Heart right ventricle (tissue), 16 donors: ENCODE data around the gene HCFC2. TPM values are rescaled to one million over a fixed set of nuclear protein-coding genes. Genes with fewer than 3 reads are reported as not detected.
A peak's percentile ranks its signal among the peaks of the same experiment; 100 is the strongest.

Experiments used
- ATAC-seq, 8 donors: fragments of 200-7000 bp; cut with Tn5 transposase; one replicate each; pipeline ENCODE4 v1.9.1; 2020; ENCODE audit warnings: mild to moderate bottlenecking in 8 of 8, moderate library complexity in 8 of 8, moderate number of reproducible peaks in 1 of 8
- DNase-seq, 2 donors: peaks; one replicate each; pipeline ENCODE4 v3.0.0-alpha.2; 2020
- H3K27ac ChIP-seq, 10 donors: fragments of 200-600 bp; sonication (generic) in 2 of 10; one replicate each; pipeline versions ENCODE4 v1.5.0 to v1.8.0; 2020 to 2022; ENCODE audit warnings: mild to moderate bottlenecking in 3 of 10
- H3K27me3 ChIP-seq, 7 donors: fragments of 200-600 bp; one replicate each; pipeline ENCODE4 v1.8.0; 2021 to 2022; ENCODE audit warnings: mild to moderate bottlenecking in 2 of 7
- H3K36me3 ChIP-seq, 9 donors: fragments of 200-600 bp; sonication (generic) in 1 of 9; one replicate each; pipeline versions ENCODE4 v1.5.0 to v1.8.0; 2020 to 2022; ENCODE audit warnings: mild to moderate bottlenecking in 2 of 9
- H3K4me1 ChIP-seq, 9 donors: fragments of 200-600 bp; sonication (generic) in 1 of 9; one replicate each; pipeline versions ENCODE4 v1.5.0 to v1.8.0; 2020 to 2022; ENCODE audit warnings: mild to moderate bottlenecking in 4 of 9
- H3K4me3 ChIP-seq, 10 donors: fragments of 200-600 bp; sonication (generic) in 2 of 10; one replicate each; pipeline versions ENCODE4 v1.5.0 to v1.8.0; 2020 to 2022; ENCODE audit warnings: mild to moderate bottlenecking in 7 of 10, moderate library complexity in 2 of 10
- H3K9me3 ChIP-seq, 11 donors: fragments of 200-600 bp in 10 of 11; sonication (generic) in 2 of 11; one replicate each; pipeline versions ENCODE4 v1.5.0 to v1.8.0; 2013 to 2022; ENCODE audit warnings: mild to moderate bottlenecking in 2 of 11, control low read depth in 1 of 11, moderate library complexity in 1 of 11
- WGBS, 2 donors: extraction: QIAGEN DNeasy Blood & Tissue Kit; methylation state at CpG; one replicate each; pipeline ENCODE4 v1.1.7; 2013; ENCODE audit warnings: inconsistent platforms in 1 of 2; 5-methylcytosine and 5-hydroxymethylcytosine counted together
- intact Hi-C, 10 donors: fragments of 100-400 bp; cut with DNase I; formaldehyde crosslinking; loops; one replicate each; pipeline versions ENCODE4 v1.11.1 to v1.14.2; 2022
- polyA plus RNA-seq, 2 donors: library from polyadenylated mRNA; stranded (reverse); fragments of 200-250 nt; gene quantifications; one replicate each; pipeline ENCODE4 v1.2.3, GENCODE V29; 2013
- total RNA-seq, 10 donors: library from RNA; stranded (reverse); fragmentation: NEBNext Ultra II Directional in 3 of 10; extraction: Animal tissue kit (Norgen Biotek cat#: 25700) in 3 of 10; gene quantifications; one replicate each; pipeline versions ENCODE4 v1.2.1 to v1.2.4, GENCODE V29; 2021 to 2023
- TF ChIP-seq, protein P1 (sequence below), 9 donors: fragments of 200-600 bp; sonication (generic) in 2 of 9; IDR thresholded peaks; one replicate each; pipeline versions ENCODE4 v1.5.0 to v1.8.0; 2021 to 2022; ENCODE audit warnings: antibody characterized with exemption in 9 of 9, mild to moderate bottlenecking in 5 of 9, moderate library complexity in 1 of 9
- donor health status: Arrhythmogenic right ventricular cardiomyopathy.
- donor health status: ischemic (EF 13 %, LVEDD 7.1; RV severe dilation, severe dysfunction).
- donor health status: healthy with polysubstance abuse.
- donor health status: DM: no; HTN: yes; CAD: no.
- donor health status: DM: no; HTN: no; CAD: no.
- donor health status: ischemic (EF 25% LVEDD 6.9; RV normal size, moderate dysfunction).
- donor health status: ischemic (EF 25% LVEDD 5.7; RV mildly dilated, moderate dysfunction).
- donor health status: healthy.
- donor health status: DM: yes; HTN: yes; CAD: no.
- donor health status: Ischemic cardiomyopathy.
- donor health status: ischemic (EF 35%, LVEDD 5.7; RV mildly dilated, moderate dysfunction).
- donor health status: nonischemic (EF 11% LVEDD 7.7; RV severe dilation, severe dysfunction).
- donor health status: DM: yes; HTN: yes; CAD: no.
- donor health status: PGD.
- donor health status: ischemic (EF 29% LVEDD 5.4; RV normal size, mild dysfunction).
- donor health status: nonischemic (EF 23%, LVEDD 6.1; RV moderate dilation, normal function).

HCFC2 gene
- total and polyA plus RNA-seq, 12 donors = 5.1 to 13.6 (median 11.2) TPM

DNA sequence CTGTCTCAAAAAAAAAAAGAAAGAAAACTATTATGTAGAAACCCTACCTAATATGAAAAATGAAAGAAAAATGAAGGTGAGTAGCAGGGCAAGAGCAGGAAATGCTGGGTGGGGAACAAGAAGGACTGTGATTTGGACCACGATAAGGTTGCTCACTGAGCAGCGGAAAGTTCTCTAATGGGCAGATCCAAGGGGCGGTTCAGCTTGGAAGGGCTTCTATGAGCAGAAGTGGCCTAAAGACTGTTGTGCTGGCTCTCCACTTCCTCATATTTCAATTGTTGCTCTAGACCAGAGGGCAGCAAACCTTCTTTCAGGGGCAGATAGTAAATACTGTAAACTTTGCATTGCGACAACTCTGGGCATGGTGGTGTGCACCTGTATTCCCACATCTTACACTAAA lies 90.0 kb downstream of the HCFC2 start:
- Histone ChIP-seq H3K4me1 (peaks cover 0 to 9% (median 0%) of the 10 kb centered on the region in 9 donors), H3K9me3 (no peaks in the 10 kb centered on the region), H3K36me3 (no peaks in the 10 kb centered on the region), H3K4me3 (no peak overlapping the region), H3K27me3 (no peaks in the 10 kb centered on the region), H3K27ac (no peak overlapping the region)
- no peak for DNase-seq
- peak in 1 of 8 donors; percentile 68 for ATAC-seq
- TF ChIP-seq, protein P1, sequence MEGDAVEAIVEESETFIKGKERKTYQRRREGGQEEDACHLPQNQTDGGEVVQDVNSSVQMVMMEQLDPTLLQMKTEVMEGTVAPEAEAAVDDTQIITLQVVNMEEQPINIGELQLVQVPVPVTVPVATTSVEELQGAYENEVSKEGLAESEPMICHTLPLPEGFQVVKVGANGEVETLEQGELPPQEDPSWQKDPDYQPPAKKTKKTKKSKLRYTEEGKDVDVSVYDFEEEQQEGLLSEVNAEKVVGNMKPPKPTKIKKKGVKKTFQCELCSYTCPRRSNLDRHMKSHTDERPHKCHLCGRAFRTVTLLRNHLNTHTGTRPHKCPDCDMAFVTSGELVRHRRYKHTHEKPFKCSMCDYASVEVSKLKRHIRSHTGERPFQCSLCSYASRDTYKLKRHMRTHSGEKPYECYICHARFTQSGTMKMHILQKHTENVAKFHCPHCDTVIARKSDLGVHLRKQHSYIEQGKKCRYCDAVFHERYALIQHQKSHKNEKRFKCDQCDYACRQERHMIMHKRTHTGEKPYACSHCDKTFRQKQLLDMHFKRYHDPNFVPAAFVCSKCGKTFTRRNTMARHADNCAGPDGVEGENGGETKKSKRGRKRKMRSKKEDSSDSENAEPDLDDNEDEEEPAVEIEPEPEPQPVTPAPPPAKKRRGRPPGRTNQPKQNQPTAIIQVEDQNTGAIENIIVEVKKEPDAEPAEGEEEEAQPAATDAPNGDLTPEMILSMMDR (IDR thresholded peaks at IDR 0.05) = no peak
- WGBS, 2 donors = 62 to 78% methylated on average over 4 of the region's 4 CpGs
- intact Hi-C loops = loop anchor here in 1 of 10 donors (10.0 kb wide), 1 partner anchor 1689 kb away; no protein-coding TSS in a partner anchor

DNA sequence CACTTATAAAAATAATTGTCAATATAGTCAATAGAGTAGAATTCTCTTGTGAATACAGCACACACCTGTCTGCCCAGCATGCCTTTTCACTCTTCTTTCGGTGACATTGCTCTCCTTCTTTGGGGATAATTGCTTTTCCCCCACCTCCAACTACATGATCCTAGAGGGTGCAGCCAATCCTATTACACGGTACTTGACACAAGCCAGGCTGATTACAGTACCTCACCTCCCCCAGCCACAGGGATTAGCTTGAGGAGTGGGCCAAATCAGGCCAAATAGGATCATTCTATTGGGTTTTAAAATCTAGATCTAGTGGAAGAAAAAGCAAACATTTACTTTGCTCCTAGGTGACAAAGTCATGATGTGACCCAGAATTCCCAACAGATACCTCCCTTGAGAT lies 90.5 kb downstream of the HCFC2 start:
- TF ChIP-seq, protein P1 (IDR thresholded peaks at IDR 0.05) = no peak
- Histone ChIP-seq H3K9me3 (no peaks in the 10 kb centered on the region), H3K27me3 (no peaks in the 10 kb centered on the region), H3K4me1 (peaks cover 0 to 9% (median 0%) of the 10 kb centered on the region in 9 donors), H3K27ac (no peak overlapping the region), H3K36me3 (no peaks in the 10 kb centered on the region), H3K4me3 (no peak overlapping the region)
- no peak for ATAC-seq
- DNase-seq = no peak
- intact Hi-C loops = loop anchor here in 1 of 10 donors (10.0 kb wide), 1 partner anchor 1690 kb away; no protein-coding TSS in a partner anchor
- 61 to 65% methylated on average over 2 of the region's 2 CpGs for whole genome bisulfite sequencing, 2 donors

Other genes with a start within 250 kb of the HCFC2 start
- gene NT5DC3, start 223.3 kb upstream of the HCFC2 start, total RNA-seq = 1 to 10 TPM; 2.5 to 4.9 (median 3.8) TPM
- 1 to 10 TPM; 1.0 to 2.3 TPM for gene NT5DC3, start 223.3 kb upstream of the HCFC2 start, polyA plus RNA-seq
- gene HSP90B1, start 134.1 kb upstream of the HCFC2 start, total RNA-seq = 100 to 1,000 TPM; 235 to 487 (median 297) TPM
- gene HSP90B1, start 134.1 kb upstream of the HCFC2 start, polyA plus RNA-seq = 1,000 to 10,000 TPM in 1 of 2 donors, 100 to 1,000 TPM in 1; 203 to 1,021 TPM
- 10 to 100 TPM in 8 of 10 donors, 1 to 10 TPM in 2; 8.7 to 17.4 (median 11.7) TPM for gene TDG, start 98.7 kb upstream of the HCFC2 start, total RNA-seq
- 10 to 100 TPM in 1 of 2 donors, 1 to 10 TPM in 1; 9.4 to 12.5 TPM for gene TDG, start 98.7 kb upstream of the HCFC2 start, polyA plus RNA-seq
- gene GLT8D2, start 14.3 kb upstream of the HCFC2 start, total RNA-seq = 10 to 100 TPM in 2 of 10 donors, 1 to 10 TPM in 8; 3.5 to 16.0 (median 7.8) TPM
- gene GLT8D2, start 14.3 kb upstream of the HCFC2 start, polyA plus RNA-seq = 10 to 100 TPM in 1 of 2 donors, 1 to 10 TPM in 1; 3.8 to 10.2 TPM
- 10 to 100 TPM; 16.1 to 53.9 (median 23.6) TPM for gene NFYB, start 73.7 kb downstream of the HCFC2 start, total RNA-seq
- 10 to 100 TPM; 24.4 to 34.1 TPM for gene NFYB, start 73.7 kb downstream of the HCFC2 start, polyA plus RNA-seq
- gene TXNRD1, start 151.2 kb downstream of the HCFC2 start, total RNA-seq = 100 to 1,000 TPM in 2 of 10 donors, 10 to 100 TPM in 8; 57.7 to 113 (median 86.9) TPM
- gene TXNRD1, start 151.2 kb downstream of the HCFC2 start, polyA plus RNA-seq = 10 to 100 TPM; 20.6 to 60.2 TPM
- gene EID3, start 239.2 kb downstream of the HCFC2 start, total RNA-seq = 1 to 10 TPM in 5 of 10 donors, under 1 TPM in 5; 0.52 to 1.6 (median 1.0) TPM
- 1 to 10 TPM in 1 of 2 donors, under 1 TPM in 1; 0.48 to 1.8 TPM for gene EID3, start 239.2 kb downstream of the HCFC2 start, polyA plus RNA-seq